Measurements from ENCODE around the gene ATP2B2. TPM values are rescaled to one million over a fixed set of nuclear protein-coding genes. Genes with fewer than 3 reads are reported as not detected.
A peak's percentile ranks its signal among the peaks of the same experiment; 100 is the strongest.

ATP2B2 gene
- total and polyA plus RNA-seq, 2 of the 8 experiments (the other 6 are each of a cell fraction or from before 2014, with no cell fraction given) = 0.14 to 1.2 TPM

DNA sequence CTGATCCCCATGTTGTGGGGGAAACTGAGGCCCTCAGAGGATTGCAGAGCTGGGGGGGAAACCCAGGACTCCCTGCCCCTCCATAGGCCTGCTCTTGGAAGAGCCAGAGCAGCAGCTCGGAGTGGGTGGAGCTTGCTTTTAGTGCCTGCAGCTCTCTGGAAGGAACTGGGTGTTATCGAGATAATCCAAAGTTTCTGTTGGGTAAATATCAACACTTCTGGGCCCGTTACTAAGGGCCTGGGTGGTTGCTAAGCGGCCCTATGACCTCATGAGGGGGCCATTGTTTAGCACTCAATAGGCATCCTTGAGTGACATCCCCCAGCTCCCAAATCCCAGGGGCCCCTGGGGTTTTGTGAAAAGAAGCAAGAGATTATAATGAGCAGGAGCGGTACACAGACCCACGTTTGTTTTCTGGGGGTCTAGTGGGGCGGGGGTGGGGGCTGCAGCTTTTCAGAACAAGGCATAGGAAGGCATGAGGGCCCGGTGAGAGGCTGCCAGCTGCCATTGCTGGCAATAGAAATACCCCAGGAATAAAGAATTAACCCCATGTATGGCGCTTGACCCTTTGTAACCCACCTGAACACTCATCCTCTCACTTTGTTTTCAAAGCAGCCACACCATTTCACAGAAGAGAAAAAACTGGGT is 48.3 kb upstream of the ATP2B2 start (continued):
- no peak for TF ChIP-seq GABPA (IDR thresholded peaks at IDR 0.05; ENCODE audit: borderline replicate concordance, insufficient read depth, low read length)
- no peak for TF ChIP-seq EGR1 (IDR thresholded peaks at IDR 0.05; ENCODE audit: borderline replicate concordance, low read depth, low read length)
- TF ChIP-seq HDAC2 (IDR thresholded peaks at IDR 0.05; ENCODE audit: borderline replicate concordance in 1 of 2, low read depth in 2 of 2, low read length in 2 of 2) = no peak
- TF ChIP-seq EZH2 (IDR thresholded peaks at IDR 0.05; ENCODE audit: low read depth, low read length, severe bottlenecking) = no peak
- peak; percentile 44 for TF ChIP-seq JUND (IDR thresholded peaks at IDR 0.05; ENCODE audit: low read length)
- TF ChIP-seq, protein P1, sequence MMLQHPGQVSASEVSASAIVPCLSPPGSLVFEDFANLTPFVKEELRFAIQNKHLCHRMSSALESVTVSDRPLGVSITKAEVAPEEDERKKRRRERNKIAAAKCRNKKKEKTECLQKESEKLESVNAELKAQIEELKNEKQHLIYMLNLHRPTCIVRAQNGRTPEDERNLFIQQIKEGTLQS (IDR thresholded peaks at IDR 0.05; ENCODE audit: insufficient read depth, low read depth, low read length) = no peak
- TF ChIP-seq POLR2AphosphoS5 (IDR thresholded peaks at IDR 0.05; ENCODE audit: low read depth, low read length) = no peak
- no peak for TF ChIP-seq CHD1 (IDR thresholded peaks at IDR 0.05; ENCODE audit: low read depth, low read length)
- no peak for TF ChIP-seq TCF12 (IDR thresholded peaks at IDR 0.05; ENCODE audit: low read depth, low read length)
- TF ChIP-seq SAP30 (IDR thresholded peaks at IDR 0.05; ENCODE audit: insufficient read depth, insufficient replicate concordance, low read length) = no peak
- TF ChIP-seq SIX5 (IDR thresholded peaks at IDR 0.05; ENCODE audit: low read depth, low read length) = no peak
- no peak for TF ChIP-seq CBX5 (IDR thresholded peaks at IDR 0.05; ENCODE audit: low read depth, low read length)
- peak; percentile 57 to 88; a peak in 2 of 3 replicates for TF ChIP-seq EP300 (IDR thresholded peaks at IDR 0.05; ENCODE audit: borderline replicate concordance in 1 of 2, low read depth in 2 of 2, low read length in 2 of 2)
- no peak for TF ChIP-seq RBBP5 (IDR thresholded peaks at IDR 0.05; ENCODE audit: borderline replicate concordance, low read depth, low read length)
- TF ChIP-seq SP2 (IDR thresholded peaks at IDR 0.05; ENCODE audit: low read length) = no peak
- no peak for TF ChIP-seq SIN3A (conservative IDR thresholded peaks at IDR 0.05 in 1 of 2, IDR thresholded peaks at IDR 0.05 in 1 of 2; ENCODE audit: low read depth in 1 of 2, low read length in 2 of 2)
- no peak for TF ChIP-seq SUZ12 (IDR thresholded peaks at IDR 0.05; ENCODE audit: low read length)
- no peak for TF ChIP-seq SP4 (IDR thresholded peaks at IDR 0.05; ENCODE audit: low read length)
- TF ChIP-seq CTBP2 (IDR thresholded peaks at IDR 0.05; ENCODE audit: borderline replicate concordance, insufficient read depth, insufficient read length, low read length) = no peak
- TF ChIP-seq MAX (IDR thresholded peaks at IDR 0.05) = no peak
- TF ChIP-seq JUN (IDR thresholded peaks at IDR 0.05; ENCODE audit: low read depth, low read length) = no peak

All from H1 (cell line).